Erythroblast (primary cell): ENCODE results near the gene GTPBP3.
"Not testable (repeated sequence)": the region's sequence is repeated elsewhere in the genome, so short reads cannot be mapped to it uniquely, and the experiment has no call there.

Experiments used
- DNase-seq, 2 experiments: peaks; one replicate each; lab custom pipeline; 2025; lab: John Stamatoyannopoulos, UW
- GATA1 ChIP-seq: IDR thresholded peaks from 2 replicates; pipeline ENCODE4 v1.6.1; 2011; ENCODE audit warnings: low read depth, mild to moderate bottlenecking, control low read depth, low read length, moderate library complexity
- POLR2A ChIP-seq: IDR thresholded peaks from 2 replicates; pipeline ENCODE4 v1.6.1; 2011; ENCODE audit warnings: mild to moderate bottlenecking, low read length

The GTPBP3 gene

GRCh38 chr19:17352608-17353280 lies 15.4 kb downstream of the GTPBP3 start:
- TF ChIP-seq GATA1 (no peak), POLR2A (no peak)

DNA sequence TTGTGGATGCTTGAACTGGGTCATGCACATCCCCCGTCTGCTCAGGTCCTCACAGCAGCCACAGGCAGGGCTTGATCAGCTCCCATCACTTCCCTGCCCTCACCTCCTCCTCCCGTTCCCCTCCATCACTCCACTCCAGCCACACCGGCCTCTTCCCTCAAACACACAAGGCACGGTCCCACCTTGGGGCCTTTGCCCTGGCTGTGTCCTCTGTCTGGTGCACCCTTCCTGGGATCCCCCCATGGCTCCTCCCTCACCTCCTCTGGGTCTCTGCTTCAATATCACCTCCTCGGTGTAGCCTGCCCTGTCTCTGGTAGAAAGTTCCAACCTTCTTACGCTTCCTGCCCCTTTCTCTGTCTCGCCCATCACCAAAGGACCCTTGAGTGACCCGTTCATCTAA lies 16.0 kb downstream of the GTPBP3 start:
- no peak for DNase-seq
- TF ChIP-seq GATA1 (no peak), POLR2A (no peak)

More at GRCh38 chr19:17352608-17353280, 15.4 kb downstream of the GTPBP3 start:
- no peak for DNase-seq

- TF ChIP-seq POLR2A = no peak
- no peak for DNase-seq
Observed at GRCh38 chr19:17357078-17357666, 19.8 kb downstream of the GTPBP3 start.

- TF ChIP-seq GATA1 (no peak), POLR2A (no peak)
- DNase-seq = no peak
Observed at GRCh38 chr19:17357724-17358123, 20.4 kb downstream of the GTPBP3 start.

- no peak for DNase-seq
Observed at GRCh38 chr19:17358395-17358794, 21.0 kb downstream of the GTPBP3 start.

DNA sequence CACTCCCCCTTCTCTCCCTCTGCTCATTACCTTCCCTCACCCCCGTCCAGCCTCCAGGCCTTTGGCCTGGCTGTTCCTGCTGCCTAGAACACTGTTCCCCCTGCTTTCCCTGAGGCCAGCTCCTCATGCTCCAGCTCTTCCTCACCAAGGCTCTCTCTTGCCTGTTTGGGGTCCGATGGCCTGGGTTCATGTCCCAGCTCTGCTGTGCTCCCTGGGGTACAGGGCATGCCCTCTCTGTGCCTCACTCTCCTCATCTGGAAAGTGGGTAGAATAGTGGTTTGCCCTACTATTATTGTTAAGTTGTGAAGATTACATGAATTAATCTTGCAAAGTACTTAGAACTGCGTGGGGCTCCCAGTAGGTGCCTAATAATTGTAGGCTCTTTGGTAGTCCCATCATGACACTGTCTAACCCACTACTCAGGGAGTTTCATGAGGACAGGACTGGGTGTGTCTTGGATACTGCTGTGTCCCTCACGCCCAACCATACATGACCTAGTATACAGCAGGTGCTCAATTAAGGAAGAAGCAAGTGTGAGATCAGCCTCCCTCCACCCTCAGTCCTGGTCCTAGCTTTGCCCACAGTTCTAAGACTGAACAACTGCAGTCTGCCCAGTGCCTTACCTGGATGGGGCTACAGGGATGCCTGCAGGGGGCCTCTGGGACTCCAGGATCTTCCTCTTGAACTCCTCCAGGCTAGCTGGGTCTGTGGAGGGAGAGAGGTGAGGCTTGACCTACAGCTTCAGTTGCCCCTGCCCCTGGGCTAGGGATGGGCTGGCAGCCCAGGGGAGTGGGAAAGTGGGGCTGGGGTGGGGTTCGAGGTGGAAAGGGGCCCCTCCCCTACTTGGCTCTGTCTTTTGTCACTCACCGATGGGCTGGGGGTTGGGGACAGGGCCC lies 22.8 kb downstream of the GTPBP3 start:
- TF ChIP-seq GATA1 = no peak
- no peak for TF ChIP-seq POLR2A
- no peak for DNase-seq

More at GRCh38 chr19:17358395-17358794, 21.0 kb downstream of the GTPBP3 start:
- no peak for TF ChIP-seq POLR2A
- TF ChIP-seq GATA1 = no peak

DNA sequence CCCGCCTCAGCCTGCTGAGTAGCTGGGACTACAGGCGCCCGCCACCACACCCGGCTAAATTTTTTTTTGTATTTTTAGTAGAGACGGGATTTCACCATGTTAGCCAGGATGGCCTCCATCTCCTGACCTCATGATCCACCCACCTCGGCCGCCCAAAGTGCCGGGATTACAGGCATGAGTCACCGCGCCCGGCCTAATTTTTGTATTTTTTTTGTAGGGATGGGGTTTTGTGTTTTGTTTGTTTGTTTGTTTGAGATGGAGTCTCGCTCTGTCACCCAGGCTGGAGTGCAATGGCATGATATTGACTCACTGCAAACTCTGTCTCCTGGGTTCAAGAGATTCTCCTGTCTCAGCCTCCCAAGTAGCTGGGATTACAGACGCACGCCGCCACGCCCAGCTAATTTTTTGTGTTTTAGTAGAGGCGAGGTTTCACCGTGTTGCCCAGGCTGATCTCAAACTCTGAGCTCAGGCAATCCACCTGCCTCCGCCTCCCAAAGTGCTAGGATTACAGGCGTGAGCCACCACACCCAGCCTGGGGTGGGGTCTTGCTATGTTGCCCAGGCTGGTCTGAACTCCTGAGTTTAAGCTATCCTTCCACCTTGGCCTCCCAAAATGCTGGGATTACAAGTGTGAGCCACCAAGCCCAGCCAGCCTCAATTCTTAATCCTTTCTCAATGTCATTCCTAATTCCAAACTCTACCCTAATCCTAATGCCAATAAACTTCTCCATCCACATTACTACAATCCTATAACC lies 26.7 kb downstream of the GTPBP3 start:
- DNase-seq = not testable (repeated sequence)

- DNase-seq = no peak
- no peak for TF ChIP-seq POLR2A
- no peak for TF ChIP-seq GATA1
Observed at GRCh38 chr19:17365361-17365760, 28.0 kb downstream of the GTPBP3 start.

DNA sequence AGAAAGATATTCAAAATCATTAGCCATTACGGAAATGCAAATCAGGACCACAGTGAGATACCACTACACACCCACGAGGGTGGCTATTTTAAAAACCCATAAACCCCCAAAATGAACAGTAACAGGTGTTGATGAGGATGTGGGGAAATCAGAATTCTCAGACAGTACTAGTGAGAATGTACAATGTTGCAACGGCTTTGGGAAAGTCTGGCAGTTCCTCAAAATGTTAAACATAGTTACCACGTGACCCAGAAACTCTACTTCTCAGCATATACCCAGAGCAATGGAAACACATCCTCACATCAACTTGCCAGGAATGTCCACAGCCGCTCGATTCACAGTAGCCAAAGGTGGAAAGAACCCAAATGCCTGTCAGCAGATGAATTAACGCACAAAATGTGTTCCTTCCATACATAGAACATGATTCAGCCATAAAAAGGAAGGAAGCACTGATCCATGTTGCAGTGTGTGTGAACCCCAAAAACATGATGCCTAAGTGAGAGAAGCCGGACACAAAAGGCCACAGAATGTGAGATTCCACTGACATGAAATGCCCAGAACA lies 32.8 kb downstream of the GTPBP3 start:
- DNase-seq = no peak
- TF ChIP-seq POLR2A (no peak), GATA1 (no peak)

DNA sequence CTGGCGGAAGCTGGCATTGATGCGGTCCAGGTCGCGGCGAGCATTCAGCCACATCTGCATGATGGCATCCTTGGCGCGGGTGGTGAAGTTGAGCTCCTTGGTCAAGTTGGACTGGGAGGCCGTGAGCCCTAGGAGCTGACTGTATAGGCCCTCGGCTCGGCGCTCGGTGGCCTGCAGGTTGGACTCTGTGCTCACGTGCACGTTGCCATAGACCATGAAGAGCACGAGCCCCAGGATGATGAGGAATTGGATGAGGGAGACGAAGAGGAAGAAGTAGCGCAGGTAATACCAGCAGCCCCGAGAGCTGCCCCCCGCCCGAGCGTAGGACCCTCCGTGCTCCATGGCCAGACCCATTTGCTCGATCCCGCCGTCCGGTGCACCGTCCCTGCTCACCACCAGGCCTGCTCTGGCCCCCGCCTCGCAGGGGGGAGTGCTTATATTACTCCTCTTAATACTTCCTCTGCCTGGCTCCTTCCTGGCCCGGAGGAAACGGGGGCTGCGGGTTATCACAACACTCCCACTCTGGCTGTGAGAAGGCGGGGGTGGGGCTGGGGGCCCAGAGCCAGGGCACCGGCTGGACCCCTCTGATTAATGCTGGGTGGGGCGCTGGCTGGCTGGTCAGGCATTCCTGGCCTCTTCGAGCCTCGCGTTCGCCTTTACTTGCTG lies 39.7 kb downstream of the GTPBP3 start, which contains the start of gene PLVAP:
PLVAP (minus strand) TSS at position 408 of the 666 bp plus-strand sequence; CDS start at position 354, 54 bp downstream.
- peak; percentile 92 to 94 for DNase-seq
- TF ChIP-seq POLR2A (no peak), GATA1 (no peak)

DNA sequence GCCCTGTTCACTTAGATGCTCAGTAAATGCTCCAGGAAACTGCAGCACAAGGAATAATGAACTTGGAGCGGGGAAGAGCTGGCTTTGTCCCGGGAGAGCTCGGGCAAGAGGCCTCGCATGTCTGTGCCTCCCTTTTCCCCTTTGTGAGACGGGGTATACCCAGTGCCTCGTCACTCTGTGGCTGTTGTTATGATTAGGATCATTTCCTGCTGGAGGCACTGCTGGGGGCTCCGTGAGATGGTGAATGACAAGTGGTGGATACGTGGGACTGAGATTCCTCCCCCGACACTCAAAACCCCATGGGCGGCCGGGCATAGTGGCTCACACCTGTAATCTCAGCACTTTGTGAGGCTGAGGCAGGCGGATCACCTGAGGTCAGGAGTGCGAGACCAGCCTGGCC lies 40.9 kb downstream of the GTPBP3 start:
- TF ChIP-seq GATA1 = no peak
- no peak for TF ChIP-seq POLR2A
- DNase-seq = no peak

GRCh38 chr19:17379221-17379631 lies 41.9 kb downstream of the GTPBP3 start:
- TF ChIP-seq POLR2A (no peak), GATA1 (no peak)
- DNase-seq = no peak
